Endothelial cell of umbilical vein (primary cell): Measurements from ENCODE around the gene SZT2. TPM values are rescaled to one million over a fixed set of nuclear protein-coding genes. Genes with fewer than 3 reads are reported as not detected.

Experiments
- BruUV-seq: library from RNA; stranded (reverse); fragments of 400-500 nt; replicated peaks from 2 replicates; lab custom pipeline; 2021; lab: Mats Ljungman, UMichigan
- CTCF ChIA-PET: fragments of 300-600, 350-600 bp; sonication (Branson Sonifier 250); formaldehyde crosslinking; loops from one replicate; lab custom pipeline; 2021; ENCODE audit warnings: antibody characterized with exemption, inconsistent platforms; lab: Charles Lee
- POLR2A ChIA-PET: fragments of 300-600, 350-600 bp; sonication (Branson Sonifier 250); formaldehyde crosslinking; loops from one replicate; lab custom pipeline; 2021; ENCODE audit warnings: antibody characterized with exemption, inconsistent platforms; lab: Charles Lee
- DNase-seq: peaks from one replicate; pipeline ENCODE4 v3.0.0-alpha.2; 2011; ENCODE audit warnings: low read depth, low spot score
- FAIRE-seq: peaks from 2 replicates; lab custom pipeline; 2011; peaks lifted over from hg19 to GRCh38; lab: Jason Lieb, UNC
- H2AFZ ChIP-seq: 2 replicates; pipeline ENCODE4 v1.6.0; 2012; ENCODE audit warnings: low read depth, low read length, control low read depth, inconsistent platforms
- H3K27ac ChIP-seq: 2 replicates; pipeline ENCODE4 v1.5.1; 2011; ENCODE audit warnings: low read depth, mild to moderate bottlenecking, control low read depth, low read length, moderate library complexity; ENCODE audit not compliant: insufficient read depth
- H3K27me3 ChIP-seq, 2 experiments: 2 replicates each; pipeline versions ENCODE4 v1.6.0 to v1.6.1; 2011; ENCODE audit warnings: low read length in 2 of 2, mixed read lengths in 1 of 2; ENCODE audit not compliant: control insufficient read depth in 2 of 2, insufficient read depth in 2 of 2
- H3K36me3 ChIP-seq, 2 experiments: 2 replicates in 1 of 2; 3 replicates in 1 of 2; pipeline ENCODE4 v1.5.1; 2011; ENCODE audit warnings: low read length in 2 of 2, mild to moderate bottlenecking in 1 of 2, moderate library complexity in 1 of 2; ENCODE audit not compliant: control insufficient read depth in 2 of 2, insufficient read depth in 2 of 2; ENCODE audit errors: extremely low read depth in 1 of 2
- H3K4me1 ChIP-seq: 3 replicates; pipeline ENCODE4 v1.5.1; 2011; ENCODE audit warnings: mild to moderate bottlenecking, low read length; ENCODE audit not compliant: control insufficient read depth, insufficient read depth; ENCODE audit errors: extremely low read depth
- H3K4me2 ChIP-seq: 2 replicates; pipeline ENCODE4 v1.6.1; 2011; ENCODE audit warnings: low read length, control low read depth, mixed read lengths; ENCODE audit not compliant: insufficient read depth
- H3K4me3 ChIP-seq, 3 experiments: fragments of 200-600 bp in 1 of 3; sonication (generic), shearing (Covaris generic) in 1 of 3; replicated peaks in 1 of 3; 2 replicates each; pipeline ENCODE4 v1.5.1; 2011 to 2016; ENCODE audit warnings: control low read depth in 3 of 3, low read length in 3 of 3, mild to moderate bottlenecking in 2 of 3, inconsistent platforms in 1 of 3, low read depth in 1 of 3, moderate library complexity in 1 of 3; ENCODE audit not compliant: insufficient read depth in 1 of 3
- H3K79me2 ChIP-seq: 2 replicates; pipeline ENCODE4 v1.6.0; 2012; ENCODE audit warnings: low read length, inconsistent platforms; ENCODE audit not compliant: control insufficient read depth, insufficient read depth
- H3K9ac ChIP-seq: replicated peaks from 2 replicates; pipeline ENCODE3; 2011; ENCODE audit warnings: low read length, control low read depth; ENCODE audit not compliant: insufficient read depth; ENCODE audit errors: extremely low read depth
- H3K9me1 ChIP-seq: replicated peaks from 3 replicates; pipeline ENCODE4 v1.6.0; 2011; ENCODE audit warnings: mild to moderate bottlenecking, low read length; ENCODE audit not compliant: control insufficient read depth, insufficient read depth; ENCODE audit errors: extremely low read depth
- H3K9me3 ChIP-seq: replicated peaks from 2 replicates; pipeline ENCODE4 v1.5.1; 2012; ENCODE audit warnings: low read length, inconsistent platforms; ENCODE audit not compliant: control insufficient read depth, insufficient read depth
- H4K20me1 ChIP-seq: replicated peaks from 2 replicates; pipeline ENCODE3; 2011; ENCODE audit warnings: mild to moderate bottlenecking, low read length; ENCODE audit not compliant: control insufficient read depth, insufficient read depth; ENCODE audit errors: extremely low read depth
- EZH2 ChIP-seq: IDR thresholded peaks from 2 replicates; pipeline ENCODE4 v1.6.1; 2012; ENCODE audit warnings: borderline replicate concordance, low read depth, mild to moderate bottlenecking, moderate library complexity, low read length, inconsistent platforms; ENCODE audit not compliant: severe bottlenecking
- FOS ChIP-seq: IDR thresholded peaks from 2 replicates; pipeline ENCODE4 v1.6.1; 2011; ENCODE audit warnings: mild to moderate bottlenecking, low read length, moderate library complexity, borderline replicate concordance; ENCODE audit not compliant: insufficient read depth
- GATA2 ChIP-seq: IDR thresholded peaks from 2 replicates; pipeline ENCODE4 v1.7.0; 2011; ENCODE audit warnings: low read depth, mild to moderate bottlenecking, moderate library complexity, mixed read lengths, low read length; ENCODE audit not compliant: insufficient read length, insufficient read depth
- JUN ChIP-seq: IDR thresholded peaks from 2 replicates; pipeline ENCODE4 v1.6.1; 2011; ENCODE audit warnings: borderline replicate concordance, low read depth; ENCODE audit not compliant: insufficient read length, insufficient read depth
- MYC ChIP-seq: IDR thresholded peaks from one replicate; pipeline ENCODE4 v1.6.1; 2011; ENCODE audit warnings: mild to moderate bottlenecking, low read depth, low read length
- POLR2A ChIP-seq: IDR thresholded peaks from 2 replicates; pipeline ENCODE4 v1.6.1; 2012; ENCODE audit warnings: low read depth, mild to moderate bottlenecking, control low read depth, low read length
- POLR2AphosphoS5 ChIP-seq: IDR thresholded peaks from 2 replicates; pipeline ENCODE4 v1.6.1; 2012; ENCODE audit warnings: low read depth, mild to moderate bottlenecking, control low read depth, low read length, moderate library complexity; ENCODE audit not compliant: insufficient read depth
- dilution Hi-C: fragments of 300-500 bp; cut with MboI; formaldehyde crosslinking; loops from one replicate; pipeline ENCODE4 v1.15.0; 2019; ENCODE audit warnings: low sequenced_read_pairs; ENCODE audit not compliant: extremely low pct_ligation_motif_present
- intact Hi-C: fragments of 100-400 bp; cut with micrococcal nuclease; formaldehyde crosslinking; loops from one replicate; pipeline ENCODE4 v1.10.0; 2022
- polyA plus RNA-seq, 4 experiments: library from polyadenylated mRNA; depleted of rRNA in 3 of 4; stranded (reverse) in 3 of 4; unstranded in 1 of 4; fragments of >200 nt; gene quantifications; 2 replicates each; pipeline versions ENCODE4 v1.2.1 to v1.2.3, GENCODE V29; 2011 to 2012; ENCODE audit warnings: missing spikeins in 1 of 4
- total RNA-seq: library from RNA; stranded (reverse); gene quantifications from 2 replicates; pipeline ENCODE4 v1.2.3, GENCODE V29; 2021
- TF ChIP-seq, protein P1 (sequence below), 2 donors: IDR thresholded peaks; 1 replicate in 1 of 2; 2 replicates in 1 of 2; pipeline ENCODE4 v1.5.1; 2011; ENCODE audit warnings: low read length in 2 of 2, mild to moderate bottlenecking in 2 of 2, moderate library complexity in 2 of 2, control low read depth in 1 of 2, inconsistent platforms in 1 of 2, low read depth in 1 of 2; ENCODE audit not compliant: insufficient read depth in 1 of 2; ENCODE audit errors: extremely low read depth in 1 of 2
- TF ChIP-seq, protein P2 (sequence below): IDR thresholded peaks from 2 replicates; pipeline ENCODE4 v1.6.1; 2011; ENCODE audit not compliant: insufficient read depth, insufficient read length

SZT2 gene
- total and polyA plus RNA-seq, 2 donors (not counting 3 experiments of a cell fraction or from before 2014, with no cell fraction given): 11.4 to 49.9 TPM

DNA sequence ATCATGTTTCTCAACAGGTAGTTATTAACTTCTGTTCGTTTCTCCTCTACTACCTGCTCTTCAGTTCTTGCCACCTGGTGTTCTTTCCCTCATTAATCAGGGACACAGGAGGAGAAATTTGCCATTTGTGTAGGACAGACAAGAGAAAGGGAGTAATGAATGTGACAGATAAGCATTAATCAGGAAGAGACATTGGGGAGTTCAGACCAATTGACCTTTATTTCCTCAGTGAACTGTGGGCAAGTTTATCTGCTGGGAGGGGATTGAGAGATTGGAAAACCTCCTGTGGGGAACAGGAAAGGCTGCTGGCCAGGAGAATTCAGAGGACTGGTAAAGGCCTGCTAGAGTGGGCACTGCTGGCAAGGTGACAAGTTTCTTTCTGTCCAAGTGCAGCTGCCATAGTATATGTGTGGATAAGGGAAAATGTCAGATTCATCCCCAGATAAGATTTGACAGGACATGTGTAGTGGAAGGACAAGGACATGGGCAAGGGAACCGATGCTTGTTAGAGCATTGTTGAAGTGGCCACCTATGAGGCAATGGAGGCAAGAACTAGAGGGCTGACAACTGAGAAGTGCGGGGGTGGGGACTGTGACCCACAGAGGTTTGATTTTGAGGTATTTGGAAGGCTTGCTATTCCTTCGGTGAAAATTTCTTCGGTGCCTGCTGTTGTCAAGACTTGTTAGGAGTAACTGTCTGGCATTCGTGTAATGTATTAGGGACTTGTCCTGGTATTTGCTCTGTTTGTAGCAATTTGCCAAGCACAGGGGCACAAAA is 12.6 kb downstream of the SZT2 start:
- no TSS peak for BruUV-seq
- peaks cover 13 to 22% of the 10 kb centered on the region in 2 experiments for H3K36me3 ChIP-seq
- dilution Hi-C loops: loop anchor here (25.0 kb wide), 1 partner anchor 165 kb away; no protein-coding TSS in a partner anchor
- H3K4me1 ChIP-seq: no peaks in the 10 kb centered on the region
- H3K9me3 ChIP-seq: no peaks in the 10 kb centered on the region
- H3K9me1 ChIP-seq: no peaks in the 10 kb centered on the region
- DNase-seq (peak; percentile 23), FAIRE-seq (no peak)
- ChIA-PET POLR2A (no interaction called here), CTCF (interaction anchor here (3.7 kb wide), 1 partner anchor 12 kb away, joined by 14 read pairs; no protein-coding TSS in a partner anchor)
- H3K27ac ChIP-seq: no peak overlapping the region
- H4K20me1 ChIP-seq: no peaks in the 10 kb centered on the region
- H2AFZ ChIP-seq: no peak overlapping the region
- TF ChIP-seq GATA2 (no peak), JUN (no peak), POLR2A (no peak), MYC (no peak), FOS (no peak), EZH2 (no peak), POLR2AphosphoS5 (no peak)
- TF ChIP-seq, protein P1, sequence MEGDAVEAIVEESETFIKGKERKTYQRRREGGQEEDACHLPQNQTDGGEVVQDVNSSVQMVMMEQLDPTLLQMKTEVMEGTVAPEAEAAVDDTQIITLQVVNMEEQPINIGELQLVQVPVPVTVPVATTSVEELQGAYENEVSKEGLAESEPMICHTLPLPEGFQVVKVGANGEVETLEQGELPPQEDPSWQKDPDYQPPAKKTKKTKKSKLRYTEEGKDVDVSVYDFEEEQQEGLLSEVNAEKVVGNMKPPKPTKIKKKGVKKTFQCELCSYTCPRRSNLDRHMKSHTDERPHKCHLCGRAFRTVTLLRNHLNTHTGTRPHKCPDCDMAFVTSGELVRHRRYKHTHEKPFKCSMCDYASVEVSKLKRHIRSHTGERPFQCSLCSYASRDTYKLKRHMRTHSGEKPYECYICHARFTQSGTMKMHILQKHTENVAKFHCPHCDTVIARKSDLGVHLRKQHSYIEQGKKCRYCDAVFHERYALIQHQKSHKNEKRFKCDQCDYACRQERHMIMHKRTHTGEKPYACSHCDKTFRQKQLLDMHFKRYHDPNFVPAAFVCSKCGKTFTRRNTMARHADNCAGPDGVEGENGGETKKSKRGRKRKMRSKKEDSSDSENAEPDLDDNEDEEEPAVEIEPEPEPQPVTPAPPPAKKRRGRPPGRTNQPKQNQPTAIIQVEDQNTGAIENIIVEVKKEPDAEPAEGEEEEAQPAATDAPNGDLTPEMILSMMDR (IDR thresholded peaks at IDR 0.05; ENCODE audit: extremely low read depth in 1 of 2, insufficient read depth in 1 of 2, low read depth in 1 of 2, low read length in 2 of 2): no peak
- TF ChIP-seq, protein P2, sequence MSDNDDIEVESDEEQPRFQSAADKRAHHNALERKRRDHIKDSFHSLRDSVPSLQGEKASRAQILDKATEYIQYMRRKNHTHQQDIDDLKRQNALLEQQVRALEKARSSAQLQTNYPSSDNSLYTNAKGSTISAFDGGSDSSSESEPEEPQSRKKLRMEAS: no peak
- no peak overlapping the region for H3K4me3 ChIP-seq
- H3K9ac ChIP-seq: no peak overlapping the region
- no peak overlapping the region for H3K4me2 ChIP-seq
- H3K27me3 ChIP-seq: no peaks in the 10 kb centered on the region
- no peaks in the 10 kb centered on the region for H3K79me2 ChIP-seq
- intact Hi-C loops: no loop called here
